Activated CD4-positive, alpha-beta T cell treated with anti-CD3 and anti-CD28 coated beads for 1 hour (primary cell): Measurements from ENCODE around the gene ALPI.
"Not testable (repeated sequence)": the region's sequence is repeated elsewhere in the genome, so short reads cannot be mapped to it uniquely, and the experiment has no call there.

ENCODE experiments used
- DNase-seq: peaks from one replicate; pipeline ENCODE4 v3.0.0-alpha.2; 2020

Gene ALPI

DNA sequence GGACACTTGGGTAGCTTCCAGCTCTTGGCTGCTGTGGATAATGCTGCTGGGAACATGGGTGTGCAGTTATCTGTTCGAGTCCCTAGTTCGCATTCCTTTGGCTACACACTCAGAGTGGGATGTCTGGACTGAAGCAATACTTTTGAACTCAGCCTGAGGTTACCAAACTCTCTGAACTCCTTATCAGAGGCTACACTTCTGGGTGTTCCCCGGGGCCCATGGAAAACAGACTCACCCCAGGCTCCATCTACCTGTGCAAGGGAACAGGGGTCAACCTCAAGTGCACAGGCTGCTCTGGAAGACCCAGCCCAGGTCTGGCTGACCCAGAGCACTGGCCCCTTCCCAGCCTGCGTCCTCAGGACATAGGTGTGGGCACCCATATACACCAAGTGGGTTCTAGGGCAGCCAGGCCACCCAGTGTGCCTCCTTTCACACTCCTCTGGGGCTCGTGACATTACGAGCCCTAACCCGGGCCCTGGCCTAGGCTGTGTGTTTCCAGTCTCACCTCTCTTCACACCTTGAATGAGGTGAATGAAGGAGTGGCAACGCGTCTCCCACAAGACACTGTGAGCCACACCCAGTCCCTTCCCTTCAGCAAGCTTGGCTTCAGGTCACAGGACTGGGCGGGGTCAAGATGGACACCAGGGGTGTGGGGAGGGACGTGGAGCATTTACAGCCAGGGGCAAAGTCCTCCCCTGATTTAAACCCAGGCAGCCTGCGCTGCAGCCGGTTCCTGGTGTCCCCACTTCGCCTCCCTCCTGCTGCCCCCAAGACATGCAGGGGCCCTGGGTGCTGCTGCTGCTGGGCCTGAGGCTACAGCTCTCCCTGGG is at the start of gene ALPI:
ALPI (plus strand) TSS at position 728 of the 830 bp plus-strand sequence; CDS start at position 775, 47 bp downstream.
- DNase-seq, result no peak

DNA sequence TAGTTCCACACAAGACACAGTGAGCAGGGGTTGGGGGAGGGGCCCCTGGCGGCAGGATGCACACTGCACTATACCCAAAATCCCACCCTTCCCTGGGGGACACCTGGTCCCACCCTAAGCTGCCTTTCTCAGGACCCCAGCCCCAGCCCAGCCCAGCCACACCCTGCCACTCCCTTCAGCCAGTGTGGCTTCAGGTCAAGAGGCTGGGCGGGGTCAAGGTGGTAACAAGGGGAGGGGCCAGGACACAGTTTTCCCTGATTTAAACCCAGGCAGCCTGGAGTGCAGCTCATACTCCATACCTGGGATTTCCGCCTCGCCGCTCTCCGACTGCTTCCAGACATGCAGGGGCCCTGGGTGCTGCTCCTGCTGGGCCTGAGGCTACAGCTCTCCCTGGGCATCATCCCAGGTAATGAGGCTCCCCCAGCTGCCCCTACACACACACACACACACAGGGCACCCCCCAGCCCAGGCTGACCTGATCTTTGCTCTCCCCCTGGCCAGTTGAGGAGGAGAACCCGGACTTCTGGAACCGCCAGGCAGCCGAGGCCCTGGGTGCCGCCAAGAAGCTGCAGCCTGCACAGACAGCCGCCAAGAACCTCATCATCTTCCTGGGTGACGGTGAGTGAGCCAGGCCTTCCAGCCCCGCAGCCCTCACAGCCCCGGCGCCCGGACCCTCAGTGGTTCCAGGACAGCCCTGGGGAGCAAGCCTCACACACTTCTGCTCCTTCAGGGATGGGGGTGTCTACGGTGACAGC is 49.2 kb upstream of the ALPI start, which contains the start of gene ALPG:
ALPG (plus strand) TSS at position 289 of the 755 bp plus-strand sequence; CDS start at position 340, 51 bp downstream.
- no peak for DNase-seq

DNA sequence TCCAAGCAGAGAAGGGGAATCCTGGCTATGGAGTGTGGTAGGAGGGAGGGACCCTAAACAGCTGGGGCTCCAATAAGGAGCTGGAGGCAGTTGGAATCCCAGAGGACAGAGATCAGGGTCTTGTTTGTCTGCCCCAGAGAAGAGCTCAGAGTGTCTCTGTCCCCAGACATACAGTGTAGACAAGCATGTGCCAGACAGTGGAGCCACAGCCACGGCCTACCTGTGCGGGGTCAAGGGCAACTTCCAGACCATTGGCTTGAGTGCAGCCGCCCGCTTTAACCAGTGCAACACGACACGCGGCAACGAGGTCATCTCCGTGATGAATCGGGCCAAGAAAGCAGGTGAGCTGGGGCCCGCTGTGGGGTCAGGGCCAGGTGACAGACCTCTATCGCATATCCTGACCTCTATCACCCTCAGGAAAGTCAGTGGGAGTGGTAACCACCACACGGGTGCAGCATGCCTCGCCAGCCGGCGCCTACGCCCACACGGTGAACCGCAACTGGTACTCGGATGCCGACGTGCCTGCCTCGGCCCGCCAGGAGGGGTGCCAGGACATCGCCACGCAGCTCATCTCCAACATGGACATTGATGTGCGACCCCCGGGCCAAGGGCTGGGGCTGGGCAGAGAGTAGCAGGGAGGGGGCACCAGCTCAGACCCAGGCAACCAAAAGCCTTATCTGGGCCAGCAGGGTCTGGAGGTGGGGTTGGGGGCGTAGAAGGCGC is 48.4 kb upstream of the ALPI start:
- not testable (repeated sequence) for DNase-seq

DNA sequence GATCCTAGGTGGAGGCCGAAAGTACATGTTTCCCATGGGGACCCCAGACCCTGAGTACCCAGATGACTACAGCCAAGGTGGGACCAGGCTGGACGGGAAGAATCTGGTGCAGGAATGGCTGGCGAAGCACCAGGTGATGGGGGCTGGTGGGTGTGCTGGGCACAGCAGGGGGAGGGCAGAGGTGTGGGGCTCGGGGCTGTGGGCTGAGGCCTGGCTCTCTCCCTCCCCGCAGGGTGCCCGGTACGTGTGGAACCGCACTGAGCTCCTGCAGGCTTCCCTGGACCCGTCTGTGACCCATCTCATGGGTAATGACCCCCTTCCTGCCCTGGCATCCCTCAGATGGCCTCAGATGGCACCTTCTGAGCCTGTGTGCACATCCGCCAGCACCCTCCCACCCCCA is 47.7 kb upstream of the ALPI start:
- not testable (repeated sequence) for DNase-seq

DNA sequence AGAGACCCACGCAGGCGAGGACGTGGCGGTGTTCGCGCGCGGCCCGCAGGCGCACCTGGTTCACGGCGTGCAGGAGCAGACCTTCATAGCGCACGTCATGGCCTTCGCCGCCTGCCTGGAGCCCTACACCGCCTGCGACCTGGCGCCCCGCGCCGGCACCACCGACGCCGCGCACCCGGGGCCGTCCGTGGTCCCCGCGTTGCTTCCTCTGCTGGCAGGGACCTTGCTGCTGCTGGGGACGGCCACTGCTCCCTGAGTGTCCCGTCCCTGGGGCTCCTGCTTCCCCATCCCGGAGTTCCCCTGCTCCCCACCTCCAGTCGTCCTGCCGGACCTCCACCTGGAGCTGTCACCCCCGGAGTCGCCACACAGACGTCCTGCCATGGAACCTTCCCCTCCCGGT is 46.3 kb upstream of the ALPI start:
- DNase-seq, result not testable (repeated sequence)

DNA sequence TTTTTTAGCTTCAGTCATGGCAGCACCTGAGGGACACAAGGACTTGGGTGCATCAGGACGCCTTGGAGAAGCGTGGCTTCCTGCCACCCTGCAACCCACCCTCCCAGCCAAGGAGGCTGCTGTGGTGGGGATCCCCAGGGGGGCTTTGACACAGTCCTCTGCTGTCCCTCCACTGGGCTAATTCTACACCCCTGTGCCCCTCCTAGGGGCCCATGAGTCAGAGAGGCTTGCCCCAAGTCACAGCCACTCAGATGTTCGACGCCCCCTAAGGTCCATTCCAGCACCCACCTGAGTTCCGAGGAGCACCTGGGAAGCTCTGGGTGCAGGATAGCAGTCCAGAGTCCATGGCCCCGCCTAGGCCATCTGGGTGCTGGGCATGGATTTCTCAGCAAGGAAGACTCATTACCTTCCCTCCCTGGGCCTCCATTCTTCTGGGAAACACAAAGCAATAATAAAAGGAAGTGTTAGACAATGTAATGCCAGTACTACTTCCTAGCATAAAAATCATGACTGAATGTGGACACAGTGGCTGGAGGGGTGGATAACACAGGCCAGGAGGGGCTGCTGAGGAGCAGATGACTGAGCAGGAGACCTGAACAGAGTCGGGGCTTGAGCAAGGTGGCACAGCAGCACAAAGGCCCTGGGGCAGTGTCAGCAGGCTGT is 45.6 kb upstream of the ALPI start:
- no peak for DNase-seq

DNA sequence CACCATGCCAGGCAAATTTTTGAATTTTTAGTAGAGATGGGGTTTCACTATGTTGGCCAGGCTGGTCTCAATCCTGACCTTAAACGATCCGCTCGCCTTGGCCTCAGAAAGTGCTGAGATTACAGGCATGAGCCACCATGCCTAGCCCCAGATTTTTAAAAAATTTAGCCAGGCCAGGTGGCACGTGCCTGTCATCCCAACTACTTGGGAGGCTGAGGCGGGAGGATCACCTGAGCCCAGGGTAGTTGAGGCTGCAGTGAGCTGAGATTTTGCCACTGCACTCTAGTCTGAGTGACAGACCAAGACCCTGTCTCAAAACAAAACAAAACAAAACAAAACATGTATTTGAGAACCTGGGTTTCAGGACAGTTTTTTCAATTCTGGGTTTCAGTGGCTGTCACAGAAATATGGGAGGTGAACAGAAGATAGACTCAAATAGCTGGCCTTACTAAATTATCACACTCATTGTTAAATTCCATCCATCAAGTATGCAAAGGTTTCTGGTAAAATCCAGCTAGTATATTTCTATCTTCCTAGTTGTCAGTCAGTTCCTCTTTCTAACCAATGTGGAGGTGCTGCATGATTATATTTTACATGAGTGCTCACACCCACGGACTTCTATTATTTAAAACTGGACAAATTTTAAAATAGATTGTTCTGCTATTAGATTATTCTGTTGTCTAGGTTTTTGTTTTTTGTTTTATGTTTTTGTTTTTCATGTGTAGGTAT is 43.9 kb upstream of the ALPI start:
- DNase-seq, result no peak

DNA sequence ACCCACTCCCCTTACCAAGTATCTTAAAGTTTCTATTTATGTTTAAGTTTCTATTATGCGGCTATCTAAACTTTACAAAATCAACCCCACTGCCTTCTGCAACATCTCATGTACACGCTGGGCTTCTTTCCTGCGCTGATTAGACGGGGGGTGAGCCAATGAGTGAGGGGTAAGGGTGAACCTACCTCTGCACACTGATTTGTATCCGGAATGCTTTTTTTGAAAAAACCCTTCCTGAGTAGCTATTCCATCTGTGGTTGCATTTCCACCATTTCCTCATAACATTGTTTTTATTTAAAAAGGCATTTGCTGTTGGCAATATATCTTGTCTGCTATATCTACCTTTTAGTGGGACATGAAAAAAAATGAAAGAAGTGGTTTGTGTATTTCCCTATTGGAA is 43.0 kb upstream of the ALPI start:
- no peak for DNase-seq

DNA sequence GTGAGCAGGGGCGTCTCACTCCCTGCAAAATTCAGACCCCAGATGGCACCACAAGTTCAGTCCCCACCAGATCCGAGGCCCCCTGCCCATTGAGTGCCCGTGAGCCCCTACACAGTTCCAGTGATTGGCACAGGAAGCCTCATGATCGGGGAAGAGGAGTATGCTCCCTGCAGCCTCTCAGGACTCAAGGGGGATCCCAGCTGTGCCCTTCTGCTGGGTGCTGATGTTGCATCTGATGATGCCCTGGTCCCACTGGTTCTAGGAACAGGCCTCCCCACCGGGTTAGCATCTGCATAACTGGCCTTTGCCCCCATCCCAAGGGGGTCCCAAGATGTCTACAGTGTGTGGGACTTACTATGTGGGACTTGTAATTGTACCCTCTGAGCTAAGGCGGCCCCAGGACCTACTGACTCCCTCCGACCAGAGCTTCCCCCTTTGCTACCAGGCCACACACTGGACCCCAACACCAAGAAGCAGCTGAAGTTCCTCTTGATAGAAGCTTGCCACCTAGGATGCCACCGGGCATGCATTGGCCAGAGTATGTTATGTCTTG is 40.7 kb upstream of the ALPI start:
- no peak for DNase-seq

DNA sequence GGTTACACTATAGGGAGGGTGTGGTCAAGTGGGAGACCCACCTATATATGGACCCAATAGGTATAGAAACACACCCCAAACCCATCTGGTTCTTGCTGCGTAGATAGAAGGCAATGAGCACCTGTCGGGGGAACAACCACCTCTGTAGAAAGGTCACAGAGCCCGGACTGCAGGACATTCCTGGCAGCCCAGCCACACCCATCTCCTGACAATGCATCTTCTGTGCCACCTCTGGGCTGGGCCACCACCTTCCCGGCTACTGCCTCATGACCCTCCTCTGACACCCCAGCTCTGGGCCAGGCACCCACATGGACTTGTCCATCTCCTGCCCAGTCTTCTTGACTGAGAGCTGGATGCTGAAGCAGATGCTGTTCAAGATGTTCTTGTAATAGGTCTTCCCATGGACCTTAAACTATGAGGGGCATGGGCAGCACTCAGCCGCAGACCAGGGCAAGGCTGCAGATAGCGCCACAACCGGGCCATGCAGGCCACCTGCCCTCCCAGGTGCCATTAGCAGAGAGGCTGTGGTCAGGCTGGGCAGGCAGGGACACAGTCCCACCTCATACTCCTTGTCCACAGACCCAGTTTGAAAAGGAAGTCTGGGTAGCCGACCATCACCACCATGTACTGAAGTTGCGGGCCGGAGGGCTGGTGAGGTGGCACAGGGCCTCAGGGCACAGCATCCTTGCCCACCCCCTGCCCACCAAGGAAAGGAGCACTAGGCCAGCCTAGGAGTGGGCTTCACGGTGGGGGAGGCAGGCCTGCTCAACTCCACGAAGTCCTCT is 40.0 kb upstream of the ALPI start:
- no peak for DNase-seq

DNA sequence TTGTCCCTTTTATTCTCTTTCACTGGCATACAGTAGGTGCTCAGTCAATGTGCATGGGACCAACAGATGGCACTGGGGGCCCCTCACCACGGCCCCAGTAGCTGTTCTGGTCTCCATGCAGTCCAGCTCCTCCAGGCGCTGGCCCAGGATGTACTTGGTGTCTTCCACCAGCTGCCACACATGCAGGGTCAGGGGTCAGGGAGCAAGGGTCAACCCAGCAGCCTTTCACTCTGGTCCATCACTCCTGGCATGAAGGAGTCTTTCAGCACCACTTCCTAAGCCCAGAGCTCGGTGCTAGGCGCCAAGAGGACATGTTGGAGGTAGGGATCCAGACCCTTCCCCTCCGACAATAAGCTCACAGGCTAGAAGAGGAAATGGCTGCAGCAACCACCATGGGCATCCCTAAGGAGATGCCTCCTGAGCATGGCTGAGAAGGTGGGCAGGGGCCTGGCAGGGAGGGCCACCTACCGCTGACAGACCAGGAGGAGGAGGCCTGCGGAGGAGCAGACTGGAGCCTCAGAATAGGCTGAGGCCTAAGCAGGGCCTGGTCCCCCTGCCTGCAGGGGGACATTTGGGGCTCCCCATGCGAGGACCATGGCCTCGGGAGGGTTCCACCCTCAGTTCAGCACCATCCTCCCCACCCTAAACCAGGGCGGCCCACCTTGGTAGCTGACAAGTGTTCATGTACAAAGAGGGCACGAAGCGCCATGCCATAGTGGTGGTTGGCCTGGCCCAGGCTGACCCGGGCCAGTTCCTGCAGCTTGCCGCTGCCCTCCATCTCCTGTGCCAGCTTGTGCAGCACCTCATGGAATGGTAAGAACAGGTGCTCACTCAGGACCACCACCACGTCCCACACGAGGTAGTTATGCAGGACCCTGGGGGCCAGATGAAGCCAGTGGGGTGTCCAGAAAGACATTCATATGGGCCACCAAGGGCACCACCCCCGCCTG is 39.2 kb upstream of the ALPI start:
- no peak for DNase-seq

DNA sequence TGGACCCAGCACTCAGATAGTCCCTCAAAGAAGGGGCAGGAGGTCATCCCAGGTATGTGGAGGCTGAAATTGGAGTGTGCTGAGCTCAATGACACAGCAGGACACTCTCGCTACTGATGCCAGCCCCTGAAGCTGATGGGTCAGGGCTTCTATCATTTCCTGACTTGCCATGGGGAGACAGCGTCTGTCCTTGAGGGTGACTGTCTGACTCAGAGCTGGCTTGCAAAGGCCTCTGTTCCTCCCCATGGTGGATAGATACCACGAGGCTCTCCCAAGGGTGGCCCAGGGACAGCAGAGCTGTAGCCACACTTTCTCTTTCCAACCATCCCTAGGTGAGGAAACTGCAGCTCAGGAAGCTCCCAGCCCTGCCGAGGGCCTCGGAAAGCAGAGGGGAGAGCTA is 38.5 kb upstream of the ALPI start:
- no peak for DNase-seq

DNA sequence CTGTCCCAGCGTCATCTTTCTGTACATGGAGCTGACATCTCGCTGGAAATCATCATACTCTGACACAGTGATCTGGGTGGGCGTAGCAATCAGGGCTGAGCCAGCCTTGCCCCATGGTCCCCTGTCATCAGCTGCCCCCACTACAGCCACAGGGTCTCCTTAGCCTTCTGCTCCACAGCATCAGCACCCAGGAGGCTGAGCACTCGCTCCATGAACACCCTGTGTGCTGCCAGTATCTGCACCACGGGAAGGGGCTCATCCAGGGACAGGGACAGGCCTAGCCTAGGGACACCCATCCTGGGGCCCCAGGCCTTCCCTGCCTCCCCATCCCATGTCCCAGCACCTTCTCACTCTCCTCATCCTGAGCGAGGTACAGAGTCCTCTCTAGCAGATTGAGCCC is 37.9 kb upstream of the ALPI start:
- no peak for DNase-seq

DNA sequence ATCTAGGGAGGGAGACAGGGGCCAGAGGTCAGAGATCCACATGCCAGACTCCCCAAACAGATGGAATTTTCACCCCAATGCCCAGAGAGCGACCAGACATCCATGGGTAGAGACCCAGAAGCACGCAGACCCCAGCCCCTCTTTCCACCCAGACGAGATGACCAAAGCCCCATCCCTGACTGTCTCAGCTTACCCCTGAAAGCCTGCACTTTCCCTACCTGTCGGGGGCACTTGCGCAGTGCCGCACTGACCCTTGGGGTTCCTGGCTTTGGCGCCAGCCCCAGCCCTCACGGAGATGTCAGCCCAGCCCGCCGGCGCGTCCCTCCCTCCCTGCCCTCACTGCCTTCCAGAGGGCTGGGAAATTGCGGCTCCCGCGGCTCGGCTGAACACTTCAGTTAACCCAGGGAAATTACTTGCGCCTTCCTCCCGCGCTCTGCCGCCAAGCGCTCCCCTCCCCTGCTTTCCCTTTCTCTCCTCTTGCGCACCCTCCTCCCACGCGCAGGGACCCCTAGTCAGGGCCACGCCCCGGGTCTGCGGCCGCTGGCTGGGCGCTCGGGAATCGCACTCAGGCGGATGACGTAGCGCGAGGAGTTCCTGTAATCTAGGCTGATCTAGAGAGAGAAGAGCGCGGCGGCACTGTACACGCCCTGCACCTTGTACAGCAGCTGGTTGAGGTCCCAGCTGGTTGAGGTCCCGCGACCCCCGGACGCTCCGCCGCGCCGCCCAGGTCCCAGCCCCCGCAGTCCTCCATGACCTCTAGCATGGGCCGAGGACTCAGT is 37.3 kb upstream of the ALPI start:
- DNase-seq, result no peak

DNA sequence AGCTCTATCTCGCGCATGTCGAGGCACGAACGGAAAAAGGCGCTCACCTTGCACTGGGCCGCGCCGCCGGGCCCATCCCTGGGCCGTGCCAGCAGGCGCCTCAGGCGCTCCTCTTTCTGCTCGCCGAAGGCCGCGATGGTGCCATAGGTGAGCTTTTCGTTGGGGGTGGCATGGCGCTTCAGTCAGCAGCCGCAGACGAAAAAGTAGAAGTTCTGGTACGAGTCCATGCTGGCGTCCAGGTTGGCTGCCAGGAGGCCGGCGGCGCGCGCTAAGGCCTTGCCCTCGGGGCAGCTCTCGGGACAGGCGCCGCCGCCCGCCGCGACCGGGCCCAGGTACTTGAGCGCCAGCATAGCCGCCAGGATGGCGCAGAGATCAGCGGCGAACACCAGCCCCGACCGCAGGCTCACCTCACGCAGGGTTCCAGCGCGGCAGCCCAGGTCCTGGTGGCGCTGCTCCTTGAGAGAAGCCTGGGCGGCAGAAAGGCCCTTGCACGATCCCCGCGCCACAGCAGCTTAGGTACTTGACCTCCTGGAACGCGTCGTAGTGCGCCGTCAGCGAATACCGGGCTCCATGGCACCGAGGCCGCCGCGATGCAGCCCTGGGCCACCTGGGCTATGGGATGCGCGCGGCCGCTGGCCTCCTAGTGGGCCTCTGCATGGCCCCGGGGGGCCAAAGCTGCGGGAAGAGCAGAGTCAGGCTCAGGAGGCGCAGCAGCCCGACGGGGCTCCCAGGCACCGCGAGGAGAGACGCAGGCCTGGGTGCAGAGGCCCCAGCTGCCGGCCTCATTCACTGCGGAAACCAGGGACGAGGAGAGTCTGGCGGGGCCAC is 36.5 kb upstream of the ALPI start:
- no peak for DNase-seq

DNA sequence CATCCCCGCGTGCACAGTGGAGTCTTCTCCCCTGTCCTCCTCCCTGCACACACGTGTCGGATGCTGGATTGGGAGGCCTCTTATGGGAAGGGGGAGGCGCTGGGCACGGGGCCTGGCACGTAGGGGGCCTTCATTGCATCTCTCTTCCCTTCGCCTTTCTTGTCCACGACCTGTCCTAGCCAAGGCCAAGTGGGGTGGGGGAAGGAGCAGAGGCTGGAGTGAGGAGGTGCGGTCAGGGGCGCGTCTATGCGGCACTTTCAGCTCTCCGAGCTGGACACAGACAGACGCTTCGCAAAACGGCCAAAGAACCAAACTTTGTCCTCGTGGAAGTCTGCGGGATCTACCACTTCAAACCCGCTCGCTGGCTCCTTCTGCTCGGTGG is 35.9 kb upstream of the ALPI start:
- no peak for DNase-seq

DNA sequence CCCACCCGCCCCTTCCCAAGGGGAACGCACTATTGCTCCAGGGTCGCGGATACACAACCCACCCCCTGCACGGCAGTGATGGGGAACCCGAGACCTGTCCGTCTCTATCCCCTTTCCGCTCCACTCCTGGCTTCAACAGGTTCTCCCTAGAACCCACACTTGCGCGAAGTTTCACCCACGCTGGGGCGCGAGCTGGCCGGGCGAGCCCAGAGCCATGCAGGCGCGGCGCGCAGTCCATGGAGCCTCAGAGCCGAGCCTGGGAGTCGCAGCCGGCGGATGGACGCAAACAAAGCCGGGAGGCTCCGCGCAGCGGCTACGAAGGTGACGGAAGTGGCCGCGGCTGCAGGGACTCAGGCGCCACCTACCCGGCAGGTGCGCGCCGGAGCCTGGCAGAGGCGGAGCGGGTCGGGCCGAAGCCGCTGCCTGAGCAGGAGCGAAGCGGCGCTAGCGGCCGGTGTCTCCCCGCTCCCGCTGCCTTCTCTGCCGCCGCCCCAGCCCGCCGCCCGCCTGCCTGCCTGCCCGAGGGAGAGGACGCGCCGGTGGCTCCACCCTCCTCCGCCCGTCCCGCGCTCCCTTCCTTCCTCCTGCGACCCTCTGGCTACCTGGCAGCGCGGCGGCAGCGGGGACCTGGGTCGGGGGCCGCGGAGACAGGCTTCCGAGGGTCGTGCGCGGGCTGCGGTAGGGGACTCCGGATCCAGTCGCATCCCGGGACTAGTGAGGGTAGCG is 35.3 kb upstream of the ALPI start:
- DNase-seq, result no peak
